Chondrocyte (in vitro differentiated cells): ENCODE results near the gene XG. TPM values are rescaled to one million over a fixed set of nuclear protein-coding genes. Genes with fewer than 3 reads are reported as not detected.
"Not testable (repeated sequence)": the region's sequence is repeated elsewhere in the genome, so short reads cannot be mapped to it uniquely, and the experiment has no call there.

Experiments
- DNase-seq: peaks from one replicate; pipeline ENCODE4 v3.0.0; 2021; ENCODE audit warnings: mixed read lengths, low spot score
- H3K27ac Mint-ChIP-seq: one replicate; pipeline ENCODE4 v1.8.0; 2021; ENCODE audit warnings: mild to moderate bottlenecking, moderate library complexity, mixed read lengths; ENCODE audit not compliant: unreplicated experiment
- H3K27me3 Mint-ChIP-seq: 2 replicates; pipeline ENCODE4 v1.8.0; 2021; ENCODE audit warnings: low read depth, mixed read lengths
- H3K36me3 Mint-ChIP-seq: 2 replicates; pipeline ENCODE4 v1.8.0; 2021; ENCODE audit warnings: low read depth, mixed read lengths
- H3K4me1 Mint-ChIP-seq: 2 replicates; pipeline ENCODE4 v1.8.0; 2021; ENCODE audit warnings: low read depth, mild to moderate bottlenecking, mixed read lengths
- H3K4me3 Mint-ChIP-seq: one replicate; pipeline ENCODE4 v1.8.0; 2021; ENCODE audit warnings: mild to moderate bottlenecking, moderate library complexity, mixed read lengths; ENCODE audit not compliant: unreplicated experiment
- H3K9me3 Mint-ChIP-seq: 2 replicates; pipeline ENCODE4 v1.8.0; 2021; ENCODE audit warnings: low read depth, mixed read lengths
- total RNA-seq: library from RNA; stranded (reverse); gene quantifications from 3 replicates; pipeline ENCODE4 v1.2.1, GENCODE V29; 2021
- TF ChIP-seq, protein P1 (sequence below): fragments of 200-600 bp; sonication (generic); IDR thresholded peaks from 2 replicates; pipeline ENCODE4 v1.5.0; 2021; ENCODE audit warnings: antibody characterized with exemption, mild to moderate bottlenecking, moderate library complexity

The XG gene
- total RNA-seq, 1 donor from 2014 or later, result not detected

DNA sequence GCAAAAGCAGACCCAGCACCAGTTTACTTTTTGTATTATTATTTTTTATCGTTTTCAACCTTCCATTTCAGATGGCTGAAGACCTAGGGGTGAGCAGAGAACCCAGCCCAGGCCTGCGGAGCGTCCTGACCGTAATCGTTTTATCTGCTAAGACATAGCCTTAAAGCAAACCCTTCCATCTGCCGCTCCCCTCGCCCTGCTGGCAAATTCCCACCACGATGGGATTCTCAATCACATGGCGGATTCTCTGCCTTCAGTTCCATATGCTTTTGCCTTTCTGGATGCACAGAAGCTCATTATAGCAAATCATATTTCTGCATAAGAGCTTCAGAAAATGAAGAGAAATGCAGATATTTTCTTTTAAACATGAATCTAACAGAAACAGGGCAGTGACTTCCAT lies 18.6 kb upstream of the XG start:
- H3K27ac Mint-ChIP-seq, result no peak overlapping the region
- no peaks in the 10 kb centered on the region for H3K9me3 Mint-ChIP-seq
- no peak for DNase-seq
- H3K36me3 Mint-ChIP-seq, result peaks cover 37% of the 10 kb centered on the region
- TF ChIP-seq, protein P1, sequence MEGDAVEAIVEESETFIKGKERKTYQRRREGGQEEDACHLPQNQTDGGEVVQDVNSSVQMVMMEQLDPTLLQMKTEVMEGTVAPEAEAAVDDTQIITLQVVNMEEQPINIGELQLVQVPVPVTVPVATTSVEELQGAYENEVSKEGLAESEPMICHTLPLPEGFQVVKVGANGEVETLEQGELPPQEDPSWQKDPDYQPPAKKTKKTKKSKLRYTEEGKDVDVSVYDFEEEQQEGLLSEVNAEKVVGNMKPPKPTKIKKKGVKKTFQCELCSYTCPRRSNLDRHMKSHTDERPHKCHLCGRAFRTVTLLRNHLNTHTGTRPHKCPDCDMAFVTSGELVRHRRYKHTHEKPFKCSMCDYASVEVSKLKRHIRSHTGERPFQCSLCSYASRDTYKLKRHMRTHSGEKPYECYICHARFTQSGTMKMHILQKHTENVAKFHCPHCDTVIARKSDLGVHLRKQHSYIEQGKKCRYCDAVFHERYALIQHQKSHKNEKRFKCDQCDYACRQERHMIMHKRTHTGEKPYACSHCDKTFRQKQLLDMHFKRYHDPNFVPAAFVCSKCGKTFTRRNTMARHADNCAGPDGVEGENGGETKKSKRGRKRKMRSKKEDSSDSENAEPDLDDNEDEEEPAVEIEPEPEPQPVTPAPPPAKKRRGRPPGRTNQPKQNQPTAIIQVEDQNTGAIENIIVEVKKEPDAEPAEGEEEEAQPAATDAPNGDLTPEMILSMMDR, result no peak
- no peaks in the 10 kb centered on the region for H3K4me1 Mint-ChIP-seq
- no peaks in the 10 kb centered on the region for H3K27me3 Mint-ChIP-seq
- no peak overlapping the region for H3K4me3 Mint-ChIP-seq

DNA sequence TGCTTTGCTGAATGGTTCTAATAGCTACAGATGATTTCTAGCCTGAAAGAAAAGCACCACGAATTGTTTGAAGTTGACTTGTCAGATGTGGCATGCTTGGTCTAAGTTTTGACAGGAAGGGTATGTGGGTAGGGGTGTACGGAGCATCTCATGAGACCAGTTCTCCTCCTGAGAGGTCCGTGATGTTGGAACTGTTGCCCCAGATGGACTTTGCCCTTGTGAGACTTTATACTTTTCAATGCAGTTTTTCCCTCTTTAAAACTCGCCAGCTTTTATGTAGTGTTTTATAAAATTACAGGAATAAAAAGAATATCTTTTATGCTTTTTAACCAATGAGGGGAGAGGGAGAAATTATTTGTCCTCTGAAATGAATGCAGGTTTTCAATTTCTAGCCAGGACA lies 16.6 kb upstream of the XG start:
- H3K4me3 Mint-ChIP-seq, result no peak overlapping the region
- no peaks in the 10 kb centered on the region for H3K27me3 Mint-ChIP-seq
- H3K4me1 Mint-ChIP-seq, result no peaks in the 10 kb centered on the region
- no peaks in the 10 kb centered on the region for H3K9me3 Mint-ChIP-seq
- no peak for DNase-seq
- H3K36me3 Mint-ChIP-seq, result peaks cover 33% of the 10 kb centered on the region
- H3K27ac Mint-ChIP-seq, result no peak overlapping the region
- TF ChIP-seq, protein P1, result no peak

DNA sequence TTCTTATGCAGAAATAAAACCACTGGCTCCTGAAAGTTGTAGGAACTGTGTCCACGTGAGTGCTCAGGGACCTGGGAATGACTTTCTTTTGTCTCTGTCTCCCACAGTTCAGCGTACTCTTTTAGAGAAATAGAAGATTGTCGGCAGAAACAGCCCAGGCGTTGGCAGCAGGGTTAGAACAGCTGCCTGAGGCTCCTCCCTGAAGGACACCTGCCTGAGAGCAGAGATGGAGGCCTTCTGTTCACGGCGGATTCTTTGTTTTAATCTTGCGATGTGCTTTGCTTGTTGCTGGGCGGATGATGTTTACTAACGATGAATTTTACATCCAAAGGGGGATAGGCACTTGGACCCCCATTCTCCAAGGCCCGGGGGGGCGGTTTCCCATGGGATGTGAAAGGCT lies 11.2 kb upstream of the XG start:
- no peak for DNase-seq
- H3K36me3 Mint-ChIP-seq, result peaks cover 44% of the 10 kb centered on the region
- H3K4me3 Mint-ChIP-seq, result no peak overlapping the region
- no peaks in the 10 kb centered on the region for H3K9me3 Mint-ChIP-seq
- peaks cover 7% of the 10 kb centered on the region for H3K4me1 Mint-ChIP-seq
- H3K27ac Mint-ChIP-seq, result no peak overlapping the region
- TF ChIP-seq, protein P1, result no peak
- H3K27me3 Mint-ChIP-seq, result no peaks in the 10 kb centered on the region

DNA sequence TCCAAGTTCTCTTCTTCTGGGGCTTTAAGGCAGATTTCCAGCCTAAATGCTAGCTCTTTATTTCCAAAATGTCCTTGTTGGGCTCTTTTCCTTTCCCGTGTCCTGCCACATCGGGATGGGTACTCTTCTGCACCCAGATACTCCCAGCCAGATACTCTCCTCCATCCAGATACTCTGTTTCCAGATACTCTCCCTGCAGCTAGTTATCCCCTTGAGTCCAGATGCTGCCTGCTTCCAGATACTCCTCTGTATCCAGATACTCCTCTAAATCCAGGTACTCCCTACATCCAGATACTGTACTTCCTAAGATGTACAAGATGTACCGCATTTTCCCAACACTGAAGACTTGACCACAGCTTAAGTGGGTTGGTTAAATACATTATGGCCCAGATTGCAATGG lies 10.5 kb upstream of the XG start:
- Mint-ChIP-seq H3K4me1 (peaks cover 14% of the 10 kb centered on the region), H3K27ac (no peak overlapping the region)
- TF ChIP-seq, protein P1, result no peak

DNA sequence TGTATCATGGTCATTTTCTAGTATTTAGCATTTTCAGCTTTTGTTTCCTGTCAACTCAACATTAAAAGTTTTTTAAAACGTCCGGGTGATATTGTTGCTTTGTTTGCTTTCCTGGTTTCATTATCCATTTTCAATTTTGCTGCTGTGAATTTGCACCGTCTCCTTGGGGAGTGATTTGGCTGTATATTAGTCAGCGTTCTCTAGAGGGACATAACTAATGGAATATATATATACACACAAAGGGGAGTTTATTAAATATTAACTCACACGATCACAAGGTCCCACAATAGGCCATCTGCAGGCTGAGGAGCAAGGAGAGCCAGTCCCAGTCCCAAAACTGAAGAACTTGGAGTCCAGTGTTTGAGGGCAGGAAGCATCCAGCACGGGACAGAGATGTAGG lies 5.6 kb upstream of the XG start:
- H3K27me3 Mint-ChIP-seq, H3K9me3 Mint-ChIP-seq, DNase-seq, H3K4me3 Mint-ChIP-seq: not testable (repeated sequence)
- H3K27ac Mint-ChIP-seq, result peak overlapping the region; percentile 50
- H3K4me1 Mint-ChIP-seq, result peaks cover 19% of the 10 kb centered on the region
- peaks cover 19% of the 10 kb centered on the region for H3K36me3 Mint-ChIP-seq

More for the DNA sequence above, 10.5 kb upstream of the XG start:
- Mint-ChIP-seq H3K9me3 (no peaks in the 10 kb centered on the region), H3K27me3 (no peaks in the 10 kb centered on the region), H3K4me3 (no peak overlapping the region), H3K36me3 (peaks cover 40% of the 10 kb centered on the region)
- DNase-seq, result no peak

DNA sequence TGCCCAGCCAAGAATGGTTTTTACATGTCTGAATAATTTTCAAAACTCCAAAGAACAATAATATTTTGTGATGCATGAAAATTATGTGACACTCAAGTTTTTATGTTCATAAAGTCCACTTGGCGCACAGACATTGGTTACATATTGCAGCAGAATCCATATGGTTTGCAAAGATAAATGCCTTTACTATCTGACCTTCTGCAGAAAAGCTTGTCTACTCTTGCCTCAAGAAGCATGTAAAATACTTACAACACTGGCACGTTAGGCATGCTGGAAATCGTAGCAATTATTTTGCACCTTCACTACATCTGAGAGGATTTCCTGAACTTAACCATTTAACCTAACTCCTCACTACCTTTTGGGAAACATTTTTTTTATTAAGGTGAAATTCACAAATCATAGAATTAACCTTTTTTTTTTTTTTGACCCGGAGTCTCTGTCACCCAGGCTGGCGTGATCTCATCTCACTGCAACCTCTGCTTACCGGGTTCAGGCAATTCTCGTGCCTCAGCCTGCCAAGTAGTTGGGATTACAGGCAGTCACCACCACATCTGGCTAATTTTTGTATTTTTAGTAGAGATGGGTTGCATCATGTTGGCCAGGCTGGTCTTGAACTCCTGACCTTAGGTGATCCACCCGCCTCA lies 3.5 kb upstream of the XG start:
- peaks cover 7% of the 10 kb centered on the region for H3K36me3 Mint-ChIP-seq
- H3K27me3 Mint-ChIP-seq, result no peaks in the 10 kb centered on the region
- TF ChIP-seq, protein P1, result no peak
- no peak overlapping the region for H3K4me3 Mint-ChIP-seq
- no peak overlapping the region for H3K27ac Mint-ChIP-seq
- no peaks in the 10 kb centered on the region for H3K9me3 Mint-ChIP-seq
- H3K4me1 Mint-ChIP-seq, result peaks cover 26% of the 10 kb centered on the region
- no peak for DNase-seq
